Naive B cell (primary cell): ENCODE measurements around the gene RAD51AP2. TPM values are rescaled to one million over a fixed set of nuclear protein-coding genes. Genes with fewer than 3 reads are reported as not detected.
"Not testable (repeated sequence)": the region's sequence is repeated elsewhere in the genome, so short reads cannot be mapped to it uniquely, and the experiment has no call there.

Source experiments
- ATAC-seq, 2 donors: fragments of 150-1000 bp; cut with Tn5 transposase; 2 replicates each; pipeline ENCODE4 v1.10.0; 2021; ENCODE audit warnings: low read depth in 2 of 2, mild to moderate bottlenecking in 2 of 2, moderate library complexity in 2 of 2
- DNase-seq: peaks from one replicate; pipeline ENCODE4 v3.0.0; 2022
- H3K27ac Mint-ChIP-seq, 6 donors: one replicate each; pipeline ENCODE4 v1.8.0; 2020 to 2022; ENCODE audit warnings: mild to moderate bottlenecking in 6 of 6, mixed read lengths in 6 of 6, moderate library complexity in 5 of 6, inconsistent platforms in 2 of 6
- H3K27me3 Mint-ChIP-seq, 3 donors: one replicate each; pipeline ENCODE4 v1.8.0; 2021 to 2022; ENCODE audit warnings: mixed read lengths in 3 of 3, mild to moderate bottlenecking in 1 of 3
- H3K36me3 Mint-ChIP-seq, 2 donors: one replicate each; pipeline ENCODE4 v1.8.0; 2020 to 2022; ENCODE audit warnings: mixed read lengths in 2 of 2, inconsistent platforms in 1 of 2, mild to moderate bottlenecking in 1 of 2
- H3K4me1 Mint-ChIP-seq, 3 donors: one replicate each; pipeline ENCODE4 v1.8.0; 2020 to 2022; ENCODE audit warnings: mixed read lengths in 3 of 3, inconsistent platforms in 1 of 3, mild to moderate bottlenecking in 1 of 3, moderate library complexity in 1 of 3
- H3K4me3 Mint-ChIP-seq, 8 donors: one replicate each; pipeline ENCODE4 v1.8.0; 2020 to 2022; ENCODE audit warnings: mild to moderate bottlenecking in 8 of 8, mixed read lengths in 8 of 8, moderate library complexity in 8 of 8, inconsistent platforms in 2 of 8
- H3K9me3 Mint-ChIP-seq, 7 donors: one replicate each; pipeline ENCODE4 v1.8.0; 2020 to 2022; ENCODE audit warnings: mixed read lengths in 7 of 7, mild to moderate bottlenecking in 5 of 7, inconsistent platforms in 2 of 7, moderate library complexity in 1 of 7
- polyA plus RNA-seq, 6 donors: library from polyadenylated mRNA; unstranded; fragments of 300-500 nt; fragmentation: Illumina TruSeq; gene quantifications; one replicate each; pipeline ENCODE4 v1.2.3, GENCODE V29; 2021; ENCODE audit warnings: low read depth in 6 of 6

The RAD51AP2 gene
- polyA plus RNA-seq, 6 donors from 2014 or later, result not detected

GRCh38 chr2:17521621-17522020 is 3.4 kb upstream of the RAD51AP2 start:
- H3K36me3 Mint-ChIP-seq, result no peaks in the 10 kb centered on the region
- H3K9me3 Mint-ChIP-seq, result peaks cover 0 to 3% (median 1%) of the 10 kb centered on the region in 7 donors
- no peak for DNase-seq
- H3K27ac Mint-ChIP-seq, result no peak overlapping the region
- no peak overlapping the region for H3K4me3 Mint-ChIP-seq
- ATAC-seq, result no peak
- peaks cover 33 to 58% (median 57%) of the 10 kb centered on the region in 3 donors for H3K27me3 Mint-ChIP-seq
- peaks cover 0 to 5% (median 0%) of the 10 kb centered on the region in 3 donors for H3K4me1 Mint-ChIP-seq

- ATAC-seq (no peak), DNase-seq (no peak)
- no peak overlapping the region for H3K27ac Mint-ChIP-seq
- H3K36me3 Mint-ChIP-seq, result no peaks in the 10 kb centered on the region
- no peak overlapping the region for H3K4me3 Mint-ChIP-seq
- H3K27me3 Mint-ChIP-seq, result peaks cover 33 to 58% (median 51%) of the 10 kb centered on the region in 3 donors
- H3K9me3 Mint-ChIP-seq, result peaks cover 0 to 3% (median 1%) of the 10 kb centered on the region in 7 donors
- H3K4me1 Mint-ChIP-seq, result peaks cover 1 to 6% (median 2%) of the 10 kb centered on the region in 3 donors
Measured at GRCh38 chr2:17520761-17521160, 2.5 kb upstream of the RAD51AP2 start.

GRCh38 chr2:17519486-17519885 is 1.2 kb upstream of the RAD51AP2 start:
- Mint-ChIP-seq H3K27ac (no peak overlapping the region), H3K4me3 (no peak overlapping the region), H3K9me3 (peaks cover 0 to 3% (median 1%) of the 10 kb centered on the region in 7 donors), H3K36me3 (no peaks in the 10 kb centered on the region), H3K27me3 (peaks cover 26 to 54% (median 44%) of the 10 kb centered on the region in 3 donors), H3K4me1 (peaks cover 8 to 9% (median 9%) of the 10 kb centered on the region in 3 donors)
- ATAC-seq (no peak), DNase-seq (no peak)

- peak overlapping the region in 2 of 8 donors; percentile 60 to 64 for H3K4me3 Mint-ChIP-seq
Measured at GRCh38 chr2:17517481-17518211, 594 bp downstream of the RAD51AP2 start.

DNA sequence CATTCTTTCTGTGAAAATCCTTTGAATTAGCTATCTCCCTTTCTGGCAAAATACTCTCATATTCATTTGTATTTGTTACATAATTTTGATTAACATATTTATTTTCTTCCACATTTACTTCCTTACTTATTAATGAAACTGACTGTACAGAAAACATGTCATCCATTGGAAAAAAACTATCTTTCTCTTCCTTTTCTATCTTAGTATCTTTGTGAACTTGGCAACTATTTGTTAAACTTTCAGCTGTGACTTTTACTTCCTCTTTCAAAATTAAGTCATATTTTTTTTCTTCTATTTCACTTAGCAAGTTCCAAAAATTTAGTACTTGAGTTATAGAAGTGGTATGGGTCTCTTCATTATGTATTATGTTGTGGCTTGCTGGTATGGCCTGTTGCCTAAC is 2.6 kb downstream of the RAD51AP2 start:
- ATAC-seq (no peak), DNase-seq (no peak)
- H3K4me1 Mint-ChIP-seq, result peaks cover 8 to 9% (median 9%) of the 10 kb centered on the region in 3 donors
- H3K27ac Mint-ChIP-seq, result no peak overlapping the region
- no peak overlapping the region for H3K4me3 Mint-ChIP-seq
- H3K27me3 Mint-ChIP-seq, result peaks cover 23 to 35% (median 30%) of the 10 kb centered on the region in 3 donors
- H3K9me3 Mint-ChIP-seq, result peaks cover 0 to 3% (median 1%) of the 10 kb centered on the region in 7 donors
- no peaks in the 10 kb centered on the region for H3K36me3 Mint-ChIP-seq

More at GRCh38 chr2:17517481-17518211, 594 bp downstream of the RAD51AP2 start:
- H3K4me1 Mint-ChIP-seq, result peaks cover 8 to 9% (median 9%) of the 10 kb centered on the region in 3 donors
- DNase-seq (no peak), ATAC-seq (no peak)
- peaks cover 28 to 48% (median 35%) of the 10 kb centered on the region in 3 donors for H3K27me3 Mint-ChIP-seq
- H3K27ac Mint-ChIP-seq, result peak overlapping the region in 2 of 6 donors; percentile 41 to 77
- H3K36me3 Mint-ChIP-seq, result no peaks in the 10 kb centered on the region
- H3K9me3 Mint-ChIP-seq, result peaks cover 0 to 3% (median 1%) of the 10 kb centered on the region in 7 donors

GRCh38 chr2:17506736-17507616 is 11.3 kb downstream of the RAD51AP2 start:
- DNase-seq (no peak), ATAC-seq (no peak)
- Mint-ChIP-seq H3K4me1 (no peaks in the 10 kb centered on the region), H3K27ac (no peak overlapping the region), H3K27me3 (peaks cover 4 to 17% (median 12%) of the 10 kb centered on the region in 3 donors), H3K36me3 (no peaks in the 10 kb centered on the region), H3K9me3 (no peaks in the 10 kb centered on the region), H3K4me3 (no peak overlapping the region)

- Mint-ChIP-seq H3K4me3 (no peak overlapping the region), H3K9me3 (no peaks in the 10 kb centered on the region)
- ATAC-seq, result no peak
Measured at GRCh38 chr2:17497718-17498117, 20.5 kb downstream of the RAD51AP2 start.

GRCh38 chr2:17495590-17495989 is 22.6 kb downstream of the RAD51AP2 start:
- Mint-ChIP-seq H3K27me3 (peaks cover 0 to 7% (median 5%) of the 10 kb centered on the region in 3 donors), H3K9me3 (no peaks in the 10 kb centered on the region), H3K4me1 (no peaks in the 10 kb centered on the region), H3K4me3 (no peak overlapping the region), H3K36me3 (no peaks in the 10 kb centered on the region), H3K27ac (no peak overlapping the region)
- ATAC-seq, result no peak
- no peak for DNase-seq

More at GRCh38 chr2:17497718-17498117, 20.5 kb downstream of the RAD51AP2 start:
- no peak for DNase-seq
- Mint-ChIP-seq H3K4me1 (no peaks in the 10 kb centered on the region), H3K27me3 (peaks cover 0 to 7% (median 5%) of the 10 kb centered on the region in 3 donors), H3K27ac (no peak overlapping the region), H3K36me3 (no peaks in the 10 kb centered on the region)

DNA sequence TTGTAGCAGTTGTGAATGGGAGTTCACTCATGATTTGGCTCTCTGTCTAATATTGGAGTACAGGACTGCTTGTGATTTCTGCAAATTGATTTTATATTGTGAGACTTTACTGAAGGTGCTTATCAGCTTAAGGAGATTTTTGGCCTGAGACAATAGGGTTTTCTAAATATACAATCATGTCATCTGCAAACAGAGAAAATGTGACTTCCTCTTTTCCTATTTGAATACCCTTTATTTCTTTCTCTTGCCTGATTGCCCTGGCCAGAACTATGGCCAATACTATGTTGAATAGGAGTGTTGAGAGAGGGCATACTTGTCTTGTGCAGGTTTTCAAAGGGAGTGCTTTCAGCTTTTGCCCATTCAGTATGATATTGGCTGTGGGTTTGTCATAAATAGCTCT is 28.1 kb downstream of the RAD51AP2 start:
- DNase-seq, ATAC-seq, H3K36me3 Mint-ChIP-seq, H3K27me3 Mint-ChIP-seq, H3K4me3 Mint-ChIP-seq, H3K9me3 Mint-ChIP-seq, H3K4me1 Mint-ChIP-seq, H3K27ac Mint-ChIP-seq: not testable (repeated sequence)

- not testable (repeated sequence) for ATAC-seq, H3K27ac Mint-ChIP-seq, DNase-seq, H3K9me3 Mint-ChIP-seq, H3K36me3 Mint-ChIP-seq, H3K27me3 Mint-ChIP-seq, H3K4me3 Mint-ChIP-seq, H3K4me1 Mint-ChIP-seq
Measured at GRCh38 chr2:17488610-17489009, 29.6 kb downstream of the RAD51AP2 start.

DNA sequence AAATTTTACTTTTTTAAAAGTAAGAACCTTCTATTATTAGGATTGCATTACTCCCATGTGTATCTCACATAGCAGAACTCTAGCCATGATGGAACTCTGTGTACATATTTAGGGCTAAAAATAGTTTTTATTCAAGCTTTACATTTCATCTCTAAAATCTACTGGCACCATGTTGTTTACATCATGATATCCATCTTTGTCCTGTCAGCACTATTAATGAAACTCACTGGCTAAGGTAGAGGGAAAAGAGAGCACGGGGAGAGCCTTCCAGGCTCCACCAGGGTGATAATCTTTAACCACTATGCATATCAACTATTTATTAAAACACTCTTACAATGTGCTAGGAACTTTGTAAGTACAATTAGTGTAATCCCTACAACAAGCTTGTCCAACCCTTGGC is 34.7 kb downstream of the RAD51AP2 start:
- DNase-seq (no peak), ATAC-seq (no peak)
- no peaks in the 10 kb centered on the region for H3K27me3 Mint-ChIP-seq
- H3K9me3 Mint-ChIP-seq, result no peaks in the 10 kb centered on the region
- H3K27ac Mint-ChIP-seq, result no peak overlapping the region
- H3K36me3 Mint-ChIP-seq, result no peaks in the 10 kb centered on the region
- no peaks in the 10 kb centered on the region for H3K4me1 Mint-ChIP-seq
- H3K4me3 Mint-ChIP-seq, result no peak overlapping the region

GRCh38 chr2:17482651-17483050 is 35.6 kb downstream of the RAD51AP2 start:
- DNase-seq (no peak), ATAC-seq (no peak)
- Mint-ChIP-seq H3K27ac (no peak overlapping the region), H3K27me3 (peaks cover 0 to 4% (median 0%) of the 10 kb centered on the region in 3 donors), H3K9me3 (no peaks in the 10 kb centered on the region), H3K4me1 (no peaks in the 10 kb centered on the region), H3K36me3 (no peaks in the 10 kb centered on the region), H3K4me3 (no peak overlapping the region)

- Mint-ChIP-seq H3K27me3 (peaks cover 0 to 14% (median 9%) of the 10 kb centered on the region in 3 donors), H3K36me3 (no peaks in the 10 kb centered on the region), H3K9me3 (no peaks in the 10 kb centered on the region), H3K4me1 (no peaks in the 10 kb centered on the region), H3K4me3 (no peak overlapping the region), H3K27ac (no peak overlapping the region)
- DNase-seq (no peak), ATAC-seq (no peak)
Measured at GRCh38 chr2:17479875-17480274, 38.4 kb downstream of the RAD51AP2 start.
